ENCODE measurements around the gene NKD1.

Gene NKD1

GRCh38 chr16:50520451-50521245, 27.5 kb upstream of the NKD1 start:
- no peak for DNase-seq (ENCODE audit: low spot score)
- WGBS, 2 donors (ENCODE audit: extremely low coverage in 2 of 2, insufficient read length in 2 of 2, insufficient replicate concordance in 1 of 2): no CpG with 5 or more reads among the region's 6 CpGs

DNA sequence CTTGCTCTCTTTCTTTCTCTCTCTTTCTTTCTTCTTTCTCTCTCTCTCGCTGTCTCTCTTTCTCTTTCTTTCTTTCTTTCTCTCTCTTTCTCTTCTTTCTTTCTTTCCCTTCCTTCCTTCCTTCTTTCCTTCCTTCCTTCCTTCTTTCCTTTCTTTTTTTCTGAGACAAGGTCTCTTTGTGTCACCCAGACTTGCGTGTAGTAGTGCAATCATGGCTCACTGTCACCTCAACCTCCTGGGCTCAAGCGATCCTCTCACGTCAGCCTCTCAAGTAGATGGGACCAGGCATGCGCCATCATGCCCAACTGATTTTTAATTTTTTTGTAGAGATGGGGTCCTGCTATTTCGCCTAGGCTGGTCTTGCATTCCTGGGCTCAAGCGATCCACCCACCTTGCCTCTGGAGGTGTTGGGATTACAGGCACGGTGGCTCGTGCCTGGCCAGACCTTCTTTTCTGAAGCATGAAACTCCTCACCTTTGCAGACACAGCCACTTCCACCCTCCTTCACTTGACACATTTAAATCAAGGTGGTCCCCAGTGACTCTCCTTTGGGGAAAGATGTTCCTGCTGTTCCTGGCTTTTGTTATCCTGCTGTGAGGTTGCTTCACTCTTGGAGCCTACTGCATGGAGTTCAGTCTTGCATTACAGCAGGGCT, 26.8 kb upstream of the NKD1 start:
- Histone ChIP-seq H2BK5ac (ENCODE audit: low read length) (no peak overlapping the region), H2BK120ac (ENCODE audit: low read depth, low read length) (no peak overlapping the region), H2BK12ac (ENCODE audit: low read length) (no peak overlapping the region), H3K14ac (ENCODE audit: low read length) (no peak overlapping the region), H3K4me3 (ENCODE audit: low read length in 2 of 2) (no peak overlapping the region), H3K27me3 (ENCODE audit: control insufficient read depth in 3 of 3, insufficient read depth in 3 of 3, low read depth in 1 of 3, low read length in 3 of 3) (no peaks in the 10 kb centered on the region), H3K18ac (ENCODE audit: low read length) (peak overlapping the region; percentile 17), H4K8ac (ENCODE audit: low read depth, low read length) (no peak overlapping the region), H3K9me3 (replicated peaks in 1 of 2; ENCODE audit: control insufficient read depth in 2 of 2, insufficient read depth in 1 of 2, low read depth in 1 of 2, low read length in 2 of 2) (peaks cover 0 to 9% of the 10 kb centered on the region in 2 donors), H2BK15ac (ENCODE audit: low read length) (no peak overlapping the region), H3K9ac (ENCODE audit: low read depth, low read length, poor library complexity) (no peak overlapping the region), H4K91ac (ENCODE audit: low read depth, low read length, poor library complexity) (no peak overlapping the region), H2AFZ (ENCODE audit: low read length) (peak overlapping the region; percentile 85), H3K79me1 (ENCODE audit: low read depth, low read length) (peaks cover 2% of the 10 kb centered on the region), H2AK5ac (ENCODE audit: low read depth, low read length) (no peak overlapping the region), H3K4me1 (ENCODE audit: control insufficient read depth in 2 of 2, insufficient read depth in 1 of 2, low read depth in 1 of 2, low read length in 2 of 2) (peaks cover 0 to 2% of the 10 kb centered on the region in 2 donors), H3K27ac (replicated peaks; ENCODE audit: low read length) (no peak overlapping the region), H3K23ac (ENCODE audit: low read depth, low read length, poor library complexity) (no peak overlapping the region), H3K4ac (ENCODE audit: low read length) (no peak overlapping the region), H3K4me2 (ENCODE audit: insufficient read depth, low read length, poor library complexity, severe bottlenecking) (no peak overlapping the region), H3K36me3 (replicated peaks in 1 of 2; ENCODE audit: control insufficient read depth in 2 of 2, insufficient read depth in 2 of 2, low read length in 2 of 2) (no peaks in the 10 kb centered on the region)
- no peak for DNase-seq (ENCODE audit: low spot score)
- whole genome bisulfite sequencing, 2 donors (ENCODE audit: extremely low coverage in 2 of 2, insufficient read length in 2 of 2, insufficient replicate concordance in 1 of 2): no CpG with 5 or more reads among the region's 9 CpGs

More at GRCh38 chr16:50520451-50521245, 27.5 kb upstream of the NKD1 start:
- Histone ChIP-seq H3K36me3 (replicated peaks in 1 of 2; ENCODE audit: control insufficient read depth in 2 of 2, insufficient read depth in 2 of 2, low read length in 2 of 2) (no peaks in the 10 kb centered on the region), H3K14ac (ENCODE audit: low read length) (no peak overlapping the region), H3K23ac (ENCODE audit: low read depth, low read length, poor library complexity) (no peak overlapping the region), H4K91ac (ENCODE audit: low read depth, low read length, poor library complexity) (no peak overlapping the region), H2BK15ac (ENCODE audit: low read length) (no peak overlapping the region), H3K4me3 (ENCODE audit: low read length in 2 of 2) (no peak overlapping the region), H2BK5ac (ENCODE audit: low read length) (no peak overlapping the region), H3K27ac (replicated peaks; ENCODE audit: low read length) (no peak overlapping the region), H2BK120ac (ENCODE audit: low read depth, low read length) (no peak overlapping the region), H3K4me2 (ENCODE audit: insufficient read depth, low read length, poor library complexity, severe bottlenecking) (no peak overlapping the region), H3K27me3 (ENCODE audit: control insufficient read depth in 3 of 3, insufficient read depth in 3 of 3, low read depth in 1 of 3, low read length in 3 of 3) (no peaks in the 10 kb centered on the region), H4K8ac (ENCODE audit: low read depth, low read length) (no peak overlapping the region), H2BK12ac (ENCODE audit: low read length) (no peak overlapping the region), H2AK5ac (ENCODE audit: low read depth, low read length) (no peak overlapping the region), H3K9me3 (replicated peaks in 1 of 2; ENCODE audit: control insufficient read depth in 2 of 2, insufficient read depth in 1 of 2, low read depth in 1 of 2, low read length in 2 of 2) (peaks cover 0 to 10% of the 10 kb centered on the region in 2 donors), H3K18ac (ENCODE audit: low read length) (no peak overlapping the region), H2AFZ (ENCODE audit: low read length) (peak overlapping the region; percentile 85), H3K9ac (ENCODE audit: low read depth, low read length, poor library complexity) (no peak overlapping the region), H3K4ac (ENCODE audit: low read length) (no peak overlapping the region), H3K79me1 (ENCODE audit: low read depth, low read length) (peaks cover 2% of the 10 kb centered on the region), H3K4me1 (ENCODE audit: control insufficient read depth in 2 of 2, insufficient read depth in 1 of 2, low read depth in 1 of 2, low read length in 2 of 2) (peaks cover 0 to 2% of the 10 kb centered on the region in 2 donors)

- H3K18ac ChIP-seq (ENCODE audit: low read length): no peak overlapping the region
- H2AFZ ChIP-seq (ENCODE audit: low read length): no peak overlapping the region
- H3K23ac ChIP-seq (ENCODE audit: low read depth, low read length, poor library complexity): no peak overlapping the region
- H2BK5ac ChIP-seq (ENCODE audit: low read length): no peak overlapping the region
- no CpG with 5 or more reads among the region's 5 CpGs for WGBS, 2 donors (ENCODE audit: extremely low coverage in 2 of 2, insufficient read length in 2 of 2, insufficient replicate concordance in 1 of 2)
- H3K4me1 ChIP-seq (ENCODE audit: control insufficient read depth in 2 of 2, insufficient read depth in 1 of 2, low read depth in 1 of 2, low read length in 2 of 2): peaks cover 0 to 2% of the 10 kb centered on the region in 2 donors
- no peak overlapping the region for H2BK12ac ChIP-seq (ENCODE audit: low read length)
- no peak overlapping the region for H2BK15ac ChIP-seq (ENCODE audit: low read length)
- no peaks in the 10 kb centered on the region for H3K36me3 ChIP-seq (replicated peaks in 1 of 2; ENCODE audit: control insufficient read depth in 2 of 2, insufficient read depth in 2 of 2, low read length in 2 of 2)
- DNase-seq (ENCODE audit: low spot score): no peak
- no peak overlapping the region for H3K4me3 ChIP-seq (ENCODE audit: low read length in 2 of 2)
- H3K4me2 ChIP-seq (ENCODE audit: insufficient read depth, low read length, poor library complexity, severe bottlenecking): no peak overlapping the region
- H3K14ac ChIP-seq (ENCODE audit: low read length): no peak overlapping the region
- no peak overlapping the region for H4K8ac ChIP-seq (ENCODE audit: low read depth, low read length)
- no peak overlapping the region for H2AK5ac ChIP-seq (ENCODE audit: low read depth, low read length)
- no peak overlapping the region for H2BK120ac ChIP-seq (ENCODE audit: low read depth, low read length)
- peaks cover 2% of the 10 kb centered on the region for H3K79me1 ChIP-seq (ENCODE audit: low read depth, low read length)
- H3K9me3 ChIP-seq (replicated peaks in 1 of 2; ENCODE audit: control insufficient read depth in 2 of 2, insufficient read depth in 1 of 2, low read depth in 1 of 2, low read length in 2 of 2): peaks cover 0 to 4% of the 10 kb centered on the region in 2 donors
- H4K91ac ChIP-seq (ENCODE audit: low read depth, low read length, poor library complexity): no peak overlapping the region
- no peak overlapping the region for H3K27ac ChIP-seq (replicated peaks; ENCODE audit: low read length)
- no peak overlapping the region for H3K4ac ChIP-seq (ENCODE audit: low read length)
- H3K9ac ChIP-seq (ENCODE audit: low read depth, low read length, poor library complexity): no peak overlapping the region
- H3K27me3 ChIP-seq (ENCODE audit: control insufficient read depth in 3 of 3, insufficient read depth in 3 of 3, low read depth in 1 of 3, low read length in 3 of 3): no peaks in the 10 kb centered on the region
These were observed 25.9 kb upstream of the NKD1 start for GRCh38 chr16:50522324-50522723.

DNA sequence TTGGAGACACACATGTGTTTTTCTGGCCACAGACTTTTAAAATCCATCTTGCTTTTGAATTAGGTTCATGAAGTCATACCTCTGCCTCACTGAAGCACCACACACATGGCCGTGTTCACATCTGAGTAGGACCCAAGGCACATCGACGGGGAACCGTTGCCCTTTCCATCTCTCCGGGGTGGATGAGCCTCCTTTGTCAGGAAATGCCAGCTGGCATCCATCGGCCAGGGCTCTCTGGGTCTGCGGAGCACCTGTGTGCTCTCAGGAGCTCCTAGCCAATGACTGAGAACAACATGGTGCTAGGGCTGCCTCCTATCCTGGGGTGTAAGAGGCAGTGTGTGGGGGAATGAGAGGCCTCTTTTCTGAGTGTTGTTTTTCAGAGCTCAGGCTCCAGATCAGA, 24.5 kb upstream of the NKD1 start:
- no peak overlapping the region for H2BK15ac ChIP-seq (ENCODE audit: low read length)

More for the DNA sequence above, 24.5 kb upstream of the NKD1 start:
- DNase-seq (ENCODE audit: low spot score): no peak
- no CpG with 5 or more reads among the region's 7 CpGs for WGBS, 2 donors (ENCODE audit: extremely low coverage in 2 of 2, insufficient read length in 2 of 2, insufficient replicate concordance in 1 of 2)
- Histone ChIP-seq H3K27me3 (ENCODE audit: control insufficient read depth in 3 of 3, insufficient read depth in 3 of 3, low read depth in 1 of 3, low read length in 3 of 3) (no peaks in the 10 kb centered on the region), H4K91ac (ENCODE audit: low read depth, low read length, poor library complexity) (no peak overlapping the region), H3K23ac (ENCODE audit: low read depth, low read length, poor library complexity) (no peak overlapping the region), H3K4me1 (ENCODE audit: control insufficient read depth in 2 of 2, insufficient read depth in 1 of 2, low read depth in 1 of 2, low read length in 2 of 2) (peaks cover 0 to 2% of the 10 kb centered on the region in 2 donors), H3K4me2 (ENCODE audit: insufficient read depth, low read length, poor library complexity, severe bottlenecking) (no peak overlapping the region), H2BK5ac (ENCODE audit: low read length) (no peak overlapping the region), H2BK12ac (ENCODE audit: low read length) (no peak overlapping the region), H3K4me3 (ENCODE audit: low read length in 2 of 2) (no peak overlapping the region), H2AK5ac (ENCODE audit: low read depth, low read length) (no peak overlapping the region), H3K79me1 (ENCODE audit: low read depth, low read length) (no peaks in the 10 kb centered on the region), H2BK120ac (ENCODE audit: low read depth, low read length) (no peak overlapping the region), H3K18ac (ENCODE audit: low read length) (peak overlapping the region; percentile 32), H4K8ac (ENCODE audit: low read depth, low read length) (no peak overlapping the region), H2AFZ (ENCODE audit: low read length) (no peak overlapping the region), H3K4ac (ENCODE audit: low read length) (no peak overlapping the region), H3K9me3 (replicated peaks in 1 of 2; ENCODE audit: control insufficient read depth in 2 of 2, insufficient read depth in 1 of 2, low read depth in 1 of 2, low read length in 2 of 2) (peaks cover 0 to 3% of the 10 kb centered on the region in 2 donors), H3K9ac (ENCODE audit: low read depth, low read length, poor library complexity) (no peak overlapping the region), H3K14ac (ENCODE audit: low read length) (no peak overlapping the region), H3K36me3 (replicated peaks in 1 of 2; ENCODE audit: control insufficient read depth in 2 of 2, insufficient read depth in 2 of 2, low read length in 2 of 2) (no peaks in the 10 kb centered on the region), H3K27ac (replicated peaks; ENCODE audit: low read length) (no peak overlapping the region)

Data from neuronal stem cell (in vitro differentiated cells).